Measurements from ENCODE around the gene ARHGDIA. TPM values are rescaled to one million over a fixed set of nuclear protein-coding genes. Genes with fewer than 3 reads are reported as not detected.

Gene ARHGDIA
- total and polyA plus RNA-seq, 2 of the 8 experiments (the other 6 are each of a cell fraction or from before 2014, with no cell fraction given), result 62.4 to 217 TPM

- POLR2A ChIA-PET (ENCODE audit: partially characterized antibody), result interaction anchor here (1.0 to 8.7 kb wide), 7 partner anchors 8 to 87 kb away, joined by 3 to 135 read pairs (median 4); partner anchors contain the start of genes MAFG and SIRT7
- no peak for TF ChIP-seq GABPA (IDR thresholded peaks at IDR 0.05; ENCODE audit: borderline replicate concordance, insufficient read depth, low read length)
- TF ChIP-seq BCL11A (IDR thresholded peaks at IDR 0.05; ENCODE audit: low read depth in 2 of 2, low read length in 2 of 2), result no peak
- no peak for TF ChIP-seq SP2 (IDR thresholded peaks at IDR 0.05; ENCODE audit: low read length)
- no peak for TF ChIP-seq SIRT6 (IDR thresholded peaks at IDR 0.05; ENCODE audit: low read length)
- no peak for TF ChIP-seq TAF1 (IDR thresholded peaks at IDR 0.05; ENCODE audit: low read depth, low read length)
- no peak for TF ChIP-seq KDM4A (IDR thresholded peaks at IDR 0.05; ENCODE audit: low read depth, low read length, severe bottlenecking)
- no peak for TF ChIP-seq CHD2 (IDR thresholded peaks at IDR 0.05; ENCODE audit: low read length)
- TF ChIP-seq KDM1A (IDR thresholded peaks at IDR 0.05; ENCODE audit: borderline replicate concordance, low read length), result no peak
- no peak for TF ChIP-seq CEBPB (IDR thresholded peaks at IDR 0.05; ENCODE audit: low read depth, low read length)
- TF ChIP-seq, protein P1, sequence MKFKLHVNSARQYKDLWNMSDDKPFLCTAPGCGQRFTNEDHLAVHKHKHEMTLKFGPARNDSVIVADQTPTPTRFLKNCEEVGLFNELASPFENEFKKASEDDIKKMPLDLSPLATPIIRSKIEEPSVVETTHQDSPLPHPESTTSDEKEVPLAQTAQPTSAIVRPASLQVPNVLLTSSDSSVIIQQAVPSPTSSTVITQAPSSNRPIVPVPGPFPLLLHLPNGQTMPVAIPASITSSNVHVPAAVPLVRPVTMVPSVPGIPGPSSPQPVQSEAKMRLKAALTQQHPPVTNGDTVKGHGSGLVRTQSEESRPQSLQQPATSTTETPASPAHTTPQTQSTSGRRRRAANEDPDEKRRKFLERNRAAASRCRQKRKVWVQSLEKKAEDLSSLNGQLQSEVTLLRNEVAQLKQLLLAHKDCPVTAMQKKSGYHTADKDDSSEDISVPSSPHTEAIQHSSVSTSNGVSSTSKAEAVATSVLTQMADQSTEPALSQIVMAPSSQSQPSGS (IDR thresholded peaks at IDR 0.05; ENCODE audit: low read length), result no peak
- TF ChIP-seq FOSL1 (IDR thresholded peaks at IDR 0.05; ENCODE audit: insufficient read depth, low read depth, low read length), result no peak
- no peak for TF ChIP-seq NRF1 (IDR thresholded peaks at IDR 0.05; ENCODE audit: low read depth, low read length)
Measured at GRCh38 chr17:81909231-81909630, 38.1 kb upstream of the ARHGDIA start.

More at GRCh38 chr17:81909231-81909630, 38.1 kb upstream of the ARHGDIA start:
- no peak overlapping the region for H3K23ac ChIP-seq (ENCODE audit: insufficient read length)
- peaks cover 3 to 33% of the 10 kb centered on the region in 2 experiments for H4K20me1 ChIP-seq (replicated peaks in 1 of 2; ENCODE audit: control insufficient read depth in 1 of 2, insufficient read depth in 2 of 2, low read length in 2 of 2)
- CTCF ChIA-PET (ENCODE audit: partially characterized antibody), result interaction anchor here (0.9 to 1.7 kb wide), 5 partner anchors 28 to 121 kb away, joined by 3 to 7 read pairs (median 3); no protein-coding TSS in a partner anchor
- no peak for FAIRE-seq
- peaks cover 0 to 4% (median 2%) of the 10 kb centered on the region in 4 experiments; a peak in 2 of 7 replicates for H3K27me3 ChIP-seq (replicated peaks in 1 of 4; ENCODE audit: control insufficient read depth in 3 of 4, extremely low read depth in 1 of 4, insufficient read depth in 3 of 4, low read length in 3 of 4)
- no peak for DNase-seq (ENCODE audit: low read depth in 1 of 2, low spot score in 2 of 2)
- H3K9ac ChIP-seq (replicated peaks in 1 of 4; ENCODE audit: extremely low read depth in 1 of 4, low read depth in 3 of 4, low read length in 3 of 4), result no peak overlapping the region
- H3K27ac ChIP-seq (ENCODE audit: low read depth, low read length), result no peak overlapping the region
- no peak overlapping the region for H4K91ac ChIP-seq (replicated peaks; ENCODE audit: insufficient read length, low read length)
- peaks cover 8 to 14% (median 12%) of the 10 kb centered on the region in 4 experiments for H3K36me3 ChIP-seq (ENCODE audit: control insufficient read depth in 2 of 4, insufficient read depth in 4 of 4, low read length in 3 of 4)
- H3K79me2 ChIP-seq (ENCODE audit: control insufficient read depth in 1 of 2, insufficient read depth in 2 of 2, low read length in 2 of 2), result no peaks in the 10 kb centered on the region
- no peak overlapping the region for H3K4ac ChIP-seq (replicated peaks; ENCODE audit: insufficient read length, low read depth, low read length)
- H3K18ac ChIP-seq (ENCODE audit: extremely low read depth, low read length), result no peak overlapping the region
- peaks cover 0 to 10% (median 5%) of the 10 kb centered on the region in 4 experiments; a peak in 3 of 7 replicates for H3K4me1 ChIP-seq (replicated peaks in 1 of 4; ENCODE audit: control insufficient read depth in 3 of 4, insufficient read depth in 4 of 4, low read length in 3 of 4)
- H3K14ac ChIP-seq (ENCODE audit: insufficient read length), result no peak overlapping the region
- H3K9me3 ChIP-seq (ENCODE audit: insufficient read depth in 2 of 2, low read depth in 1 of 2, low read length in 1 of 2), result no peaks in the 10 kb centered on the region
- H2BK12ac ChIP-seq (ENCODE audit: low read depth, low read length), result no peak overlapping the region
- H2BK5ac ChIP-seq (ENCODE audit: low read depth, low read length), result no peak overlapping the region
- no peak overlapping the region for H2AK5ac ChIP-seq (ENCODE audit: low read depth, low read length)
- peaks cover 2% of the 10 kb centered on the region; the same call in 1 of the 2 replicates for H3K79me1 ChIP-seq (ENCODE audit: low read depth, low read length)
- no peak overlapping the region for H2AFZ ChIP-seq (ENCODE audit: low read length)
- no peak overlapping the region for H2BK20ac ChIP-seq (ENCODE audit: low read length)
- peaks cover 6% of the 10 kb centered on the region; the same call in 1 of the 2 replicates for H3K23me2 ChIP-seq (ENCODE audit: low read depth, low read length)
- H4K5ac ChIP-seq (ENCODE audit: insufficient read length, low read depth, low read length), result no peak overlapping the region
- no peak overlapping the region for H3K56ac ChIP-seq (replicated peaks; ENCODE audit: insufficient read length, low read depth, low read length)
- no peak overlapping the region for H2BK120ac ChIP-seq (replicated peaks; ENCODE audit: low read depth, low read length)
- WGBS, 2 experiments (ENCODE audit: extremely low coverage in 1 of 2, insufficient coverage in 1 of 2, insufficient read length in 1 of 2, insufficient replicate concordance in 2 of 2, low coverage in 1 of 2, low lambda C conversion rate in 2 of 2, missing lambda C conversion rate in 1 of 2), result 95% methylated on average over 12 of the region's 12 CpGs; no CpG with 5 or more reads in 1 of the 2 experiments
- no peak overlapping the region for H3K4me3 ChIP-seq (ENCODE audit: extremely low read depth in 1 of 4, insufficient read depth in 2 of 4, low read depth in 3 of 4, low read length in 4 of 4)
- H2BK15ac ChIP-seq (ENCODE audit: low read length), result no peak overlapping the region
- H4K8ac ChIP-seq (ENCODE audit: extremely low read depth, insufficient read depth, low read length), result peak overlapping the region; percentile 5; the same call in 1 of the 2 replicates
- H3K4me2 ChIP-seq (ENCODE audit: insufficient read depth in 1 of 2, low read depth in 2 of 2, low read length in 2 of 2), result no peak overlapping the region; a peak in 1 of 4 replicates
